WERI-Rb-1 (cell line): ENCODE measurements around the gene ODAD4.
A peak's percentile ranks its signal among the peaks of the same experiment; 100 is the strongest.

Experiments
- DNase-seq: peaks from one replicate; pipeline ENCODE4 v3.0.0-alpha.2; 2020
- H3K27ac ChIP-seq: fragments of 250-450 bp; sonication (Bioruptor Pico); 2 replicates; pipeline ENCODE4 v1.5.1; 2020; ENCODE audit warnings: mild to moderate bottlenecking, moderate library complexity
- H3K27me3 ChIP-seq: fragments of 250-450 bp; sonication (Bioruptor Pico); 2 replicates; pipeline ENCODE4 v1.5.1; 2021; ENCODE audit warnings: mild to moderate bottlenecking, low read depth, moderate library complexity; ENCODE audit not compliant: insufficient read depth, severe bottlenecking
- H3K36me3 ChIP-seq: fragments of 250-450 bp; sonication (Bioruptor Pico); 2 replicates; pipeline ENCODE4 v1.5.1; 2020; ENCODE audit warnings: mild to moderate bottlenecking, moderate library complexity
- H3K4me3 ChIP-seq: 2 replicates; pipeline ENCODE4 v1.5.1; 2011; ENCODE audit warnings: low read depth, mild to moderate bottlenecking, control low read depth, low read length
- H3K9me3 ChIP-seq: fragments of 250-450 bp; sonication (Bioruptor Pico); 2 replicates; pipeline ENCODE4 v1.5.1; 2021; ENCODE audit warnings: mild to moderate bottlenecking, moderate library complexity; ENCODE audit not compliant: severe bottlenecking
- TF ChIP-seq, protein P1 (sequence below): IDR thresholded peaks from 2 replicates; pipeline ENCODE4 v1.5.1; 2011; ENCODE audit warnings: low read depth, mild to moderate bottlenecking, control low read depth, inconsistent platforms, low read length

ODAD4 gene

GRCh38 chr17:41974031-41974430 is 43.6 kb downstream of the ODAD4 start:
- Histone ChIP-seq H3K36me3 (peaks cover 98% of the 10 kb centered on the region), H3K27ac (peak overlapping the region; percentile 70)

GRCh38 chr17:41974658-41975057 is 44.2 kb downstream of the ODAD4 start:
- no peak overlapping the region for H3K4me3 ChIP-seq
- H3K36me3 ChIP-seq = peaks cover 98% of the 10 kb centered on the region
- no peaks in the 10 kb centered on the region for H3K27me3 ChIP-seq
- TF ChIP-seq, protein P1, sequence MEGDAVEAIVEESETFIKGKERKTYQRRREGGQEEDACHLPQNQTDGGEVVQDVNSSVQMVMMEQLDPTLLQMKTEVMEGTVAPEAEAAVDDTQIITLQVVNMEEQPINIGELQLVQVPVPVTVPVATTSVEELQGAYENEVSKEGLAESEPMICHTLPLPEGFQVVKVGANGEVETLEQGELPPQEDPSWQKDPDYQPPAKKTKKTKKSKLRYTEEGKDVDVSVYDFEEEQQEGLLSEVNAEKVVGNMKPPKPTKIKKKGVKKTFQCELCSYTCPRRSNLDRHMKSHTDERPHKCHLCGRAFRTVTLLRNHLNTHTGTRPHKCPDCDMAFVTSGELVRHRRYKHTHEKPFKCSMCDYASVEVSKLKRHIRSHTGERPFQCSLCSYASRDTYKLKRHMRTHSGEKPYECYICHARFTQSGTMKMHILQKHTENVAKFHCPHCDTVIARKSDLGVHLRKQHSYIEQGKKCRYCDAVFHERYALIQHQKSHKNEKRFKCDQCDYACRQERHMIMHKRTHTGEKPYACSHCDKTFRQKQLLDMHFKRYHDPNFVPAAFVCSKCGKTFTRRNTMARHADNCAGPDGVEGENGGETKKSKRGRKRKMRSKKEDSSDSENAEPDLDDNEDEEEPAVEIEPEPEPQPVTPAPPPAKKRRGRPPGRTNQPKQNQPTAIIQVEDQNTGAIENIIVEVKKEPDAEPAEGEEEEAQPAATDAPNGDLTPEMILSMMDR = no peak
- H3K9me3 ChIP-seq = no peaks in the 10 kb centered on the region
- H3K27ac ChIP-seq = peak overlapping the region; percentile 70
- no peak for DNase-seq

More at GRCh38 chr17:41974031-41974430, 43.6 kb downstream of the ODAD4 start:
- Histone ChIP-seq H3K9me3 (no peaks in the 10 kb centered on the region), H3K27me3 (no peaks in the 10 kb centered on the region), H3K4me3 (no peak overlapping the region)
- no peak for DNase-seq
- TF ChIP-seq, protein P1 = no peak

DNA sequence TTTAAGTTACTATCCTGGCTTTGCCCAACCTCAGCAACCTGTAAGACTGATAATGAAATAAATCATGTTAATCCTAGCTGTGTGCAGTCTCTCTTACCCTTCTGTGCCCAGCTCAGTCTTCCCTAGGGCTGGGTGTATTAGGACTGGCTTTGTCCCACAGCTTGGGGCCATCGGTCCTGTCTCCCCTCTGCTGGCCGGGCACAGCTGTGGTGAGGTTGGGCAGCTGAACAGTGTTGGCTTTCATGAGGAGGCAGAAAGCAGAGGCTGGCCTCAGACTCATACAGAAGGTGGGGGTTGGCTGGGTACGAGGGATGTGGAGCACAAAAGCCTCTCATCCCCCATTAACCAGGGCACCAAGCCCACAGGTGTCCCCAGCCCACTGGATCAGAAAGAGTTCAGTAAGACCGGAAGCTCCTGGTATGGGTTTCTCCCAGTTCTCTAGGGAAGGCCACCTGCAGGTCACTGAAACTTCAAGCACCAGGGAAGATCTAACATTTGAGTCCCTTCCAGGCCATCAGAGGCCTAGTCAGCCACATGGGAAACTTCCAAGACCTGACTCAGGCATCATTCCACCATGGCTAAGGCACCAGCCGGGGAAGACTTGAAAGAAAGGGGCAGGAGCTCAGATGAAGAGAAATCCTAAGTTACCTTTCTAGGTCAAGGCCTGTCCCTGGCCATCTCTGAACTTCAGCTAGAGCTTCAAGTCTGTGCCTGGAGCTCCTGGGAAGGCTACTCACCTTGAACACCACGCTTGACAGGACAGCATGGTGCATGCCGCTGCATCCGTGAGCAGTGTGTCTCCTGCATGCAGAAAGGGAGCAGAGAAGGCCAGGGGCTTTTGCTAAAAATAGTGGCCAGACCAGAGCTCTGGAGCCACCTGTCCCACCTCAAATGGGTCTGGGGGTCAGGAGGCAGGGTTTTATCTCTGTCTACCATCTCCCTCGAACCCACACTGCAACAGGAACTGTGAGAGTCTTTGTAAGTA is 45.0 kb downstream of the ODAD4 start:
- Histone ChIP-seq H3K27ac (peak overlapping the region; percentile 70), H3K4me3 (no peak overlapping the region), H3K27me3 (no peaks in the 10 kb centered on the region), H3K9me3 (no peaks in the 10 kb centered on the region), H3K36me3 (peaks cover 100% of the 10 kb centered on the region)
- DNase-seq = peak; percentile 66
- TF ChIP-seq, protein P1 = no peak

- H3K4me3 ChIP-seq = no peak overlapping the region
- TF ChIP-seq, protein P1 = no peak
- no peaks in the 10 kb centered on the region for H3K27me3 ChIP-seq
- H3K27ac ChIP-seq = peak overlapping the region; percentile 16; the same call in 1 of the 2 replicates
- H3K9me3 ChIP-seq = no peaks in the 10 kb centered on the region
- DNase-seq = no peak
- H3K36me3 ChIP-seq = peaks cover 100% of the 10 kb centered on the region
Measured at GRCh38 chr17:41976142-41976768, 45.8 kb downstream of the ODAD4 start.

GRCh38 chr17:41977991-41978390 is 47.6 kb downstream of the ODAD4 start:
- Histone ChIP-seq H3K27me3 (no peaks in the 10 kb centered on the region), H3K4me3 (no peak overlapping the region), H3K36me3 (peaks cover 100% of the 10 kb centered on the region), H3K9me3 (no peaks in the 10 kb centered on the region), H3K27ac (no peak overlapping the region)
- TF ChIP-seq, protein P1 = no peak
- DNase-seq = no peak
